Measurements from ENCODE around the gene FPGS.
A peak's percentile ranks its signal among the peaks of the same experiment; 100 is the strongest.
"Not testable (repeated sequence)": the region's sequence is repeated elsewhere in the genome, so short reads cannot be mapped to it uniquely, and the experiment has no call there.

The FPGS gene, protein sequence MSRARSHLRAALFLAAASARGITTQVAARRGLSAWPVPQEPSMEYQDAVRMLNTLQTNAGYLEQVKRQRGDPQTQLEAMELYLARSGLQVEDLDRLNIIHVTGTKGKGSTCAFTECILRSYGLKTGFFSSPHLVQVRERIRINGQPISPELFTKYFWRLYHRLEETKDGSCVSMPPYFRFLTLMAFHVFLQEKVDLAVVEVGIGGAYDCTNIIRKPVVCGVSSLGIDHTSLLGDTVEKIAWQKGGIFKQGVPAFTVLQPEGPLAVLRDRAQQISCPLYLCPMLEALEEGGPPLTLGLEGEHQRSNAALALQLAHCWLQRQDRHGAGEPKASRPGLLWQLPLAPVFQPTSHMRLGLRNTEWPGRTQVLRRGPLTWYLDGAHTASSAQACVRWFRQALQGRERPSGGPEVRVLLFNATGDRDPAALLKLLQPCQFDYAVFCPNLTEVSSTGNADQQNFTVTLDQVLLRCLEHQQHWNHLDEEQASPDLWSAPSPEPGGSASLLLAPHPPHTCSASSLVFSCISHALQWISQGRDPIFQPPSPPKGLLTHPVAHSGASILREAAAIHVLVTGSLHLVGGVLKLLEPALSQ

DNA sequence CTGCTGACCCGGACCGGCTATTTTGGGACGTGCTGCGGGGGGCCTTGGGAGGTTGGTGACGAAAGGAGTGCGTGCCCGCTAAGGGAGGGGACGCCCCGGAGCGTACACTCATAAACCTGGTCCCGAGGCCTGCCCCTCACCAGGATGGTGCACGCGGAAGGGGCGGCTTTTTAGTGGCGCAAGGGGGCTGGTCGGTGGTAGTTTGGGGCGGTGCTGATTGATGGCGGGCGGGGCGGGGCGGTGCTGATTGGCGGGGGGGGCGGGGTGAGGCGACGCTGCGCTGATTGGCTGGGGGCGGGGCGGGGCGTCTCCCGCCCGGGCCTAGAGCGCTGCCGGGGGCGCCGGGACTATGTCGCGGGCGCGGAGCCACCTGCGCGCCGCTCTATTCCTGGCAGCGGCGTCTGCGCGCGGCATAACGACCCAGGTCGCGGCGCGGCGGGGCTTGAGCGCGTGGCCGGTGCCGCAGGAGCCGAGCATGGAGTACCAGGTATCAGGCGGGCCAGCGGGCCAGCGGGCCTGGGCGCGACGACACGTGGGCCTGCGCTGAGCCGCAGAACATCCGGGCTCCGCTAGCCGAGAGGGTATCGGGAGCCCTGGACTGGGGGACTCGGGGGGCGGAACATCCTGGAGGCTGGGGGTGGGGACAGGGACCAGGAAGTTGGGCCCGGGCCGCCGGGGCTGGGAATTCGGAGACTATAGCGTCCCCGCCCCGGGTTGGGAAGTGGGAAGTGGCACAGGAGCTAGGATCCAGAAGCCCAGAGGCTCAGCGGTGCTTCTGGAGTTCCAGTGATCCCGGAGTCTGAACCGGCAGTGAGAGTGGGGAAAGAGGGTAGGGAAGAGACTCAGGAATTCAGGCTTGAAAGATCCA lies at the start of gene FPGS:
FPGS (plus strand) TSS at position 307 of the 868 bp plus-strand sequence; CDS start at position 350, 43 bp downstream.
- DNase-seq: peak; percentile 93

DNA sequence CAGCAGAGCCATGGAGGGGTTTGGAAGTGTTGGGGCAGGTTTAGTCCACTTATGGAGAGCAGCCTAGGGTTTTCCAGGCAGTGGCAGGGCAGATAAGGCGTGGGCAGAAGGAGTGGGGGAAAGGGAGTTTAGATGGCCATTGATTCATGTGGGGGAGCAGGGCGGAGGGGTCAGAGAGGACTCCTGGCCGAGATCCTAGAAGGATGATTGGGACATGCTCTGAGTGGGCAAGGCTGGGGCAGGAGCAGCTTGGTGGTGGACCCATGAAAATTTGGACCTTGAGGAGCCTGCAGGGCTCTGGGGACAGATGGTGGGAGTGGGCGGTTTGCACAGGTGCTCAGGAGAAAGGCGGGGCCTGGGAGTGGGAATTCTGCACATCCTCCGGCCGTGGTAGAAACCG lies 49.5 kb upstream of the FPGS start:
- DNase-seq: no peak

DNA sequence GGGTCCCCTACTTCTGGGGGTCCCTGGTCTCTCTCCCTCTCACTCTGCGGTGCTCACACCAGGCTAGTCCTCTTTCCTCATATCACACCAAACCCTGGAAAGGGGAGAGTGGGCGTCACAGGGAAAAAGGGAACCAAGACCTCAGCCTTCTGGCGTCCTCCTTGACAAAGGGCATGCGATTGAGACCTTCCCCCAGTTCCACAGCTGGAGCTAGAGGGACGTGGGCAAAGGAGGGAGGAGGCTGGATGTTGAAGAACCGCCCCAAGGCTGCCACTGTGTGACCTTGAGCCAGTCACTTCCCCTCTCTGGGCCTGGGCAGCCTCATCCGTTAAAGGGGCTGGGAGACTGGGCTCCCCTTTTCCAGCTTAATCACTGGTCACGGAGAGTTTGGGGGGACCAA lies 49.1 kb upstream of the FPGS start:
- peak; percentile 46 for DNase-seq

DNA sequence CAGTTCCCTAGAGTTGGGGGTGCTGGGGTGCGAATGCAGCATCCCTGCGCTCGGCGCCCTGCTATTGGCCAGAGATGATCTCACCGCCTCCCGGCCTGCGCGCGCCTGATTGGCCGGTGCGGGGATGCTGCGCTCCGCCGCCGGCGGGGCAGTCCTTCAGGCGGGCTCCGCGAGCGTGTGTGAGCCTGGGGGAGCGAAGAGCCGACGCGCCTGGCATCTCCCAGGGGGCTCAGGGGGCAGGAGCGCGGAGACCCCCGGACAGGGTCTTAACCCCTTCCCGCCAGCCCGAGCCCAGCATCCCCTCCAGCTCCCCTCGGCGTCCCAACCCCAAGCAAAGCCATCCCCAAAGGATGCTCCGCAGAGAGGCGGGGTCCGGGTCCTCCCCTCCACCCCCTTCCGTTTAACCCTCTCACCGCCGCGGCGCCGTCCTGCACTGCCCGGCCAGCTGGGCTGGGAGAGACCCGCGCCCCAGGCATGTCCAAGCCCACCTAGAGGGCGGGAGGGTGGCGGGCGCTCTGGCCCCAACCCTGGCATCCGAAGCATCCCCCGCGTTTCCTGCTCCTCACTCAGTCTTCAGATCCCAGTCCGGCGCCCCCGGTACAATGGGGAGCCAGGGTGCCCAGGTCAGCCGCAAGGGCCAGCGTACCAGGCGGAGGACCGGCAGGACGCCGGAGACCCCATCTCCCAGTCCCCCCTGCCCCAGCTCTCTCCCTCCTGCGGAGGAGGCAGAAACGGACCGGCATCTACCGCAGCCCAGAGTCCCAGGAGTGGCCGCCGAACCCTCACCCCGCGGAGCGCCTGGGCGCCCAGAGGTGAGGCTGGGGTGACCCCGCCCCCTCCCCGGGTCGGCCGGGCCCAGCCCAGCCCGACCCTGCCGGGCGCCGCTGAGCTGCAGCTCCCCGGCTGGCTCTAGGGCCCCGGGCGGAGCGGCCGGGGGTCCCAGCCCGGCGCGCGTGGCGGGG lies 48.3 kb upstream of the FPGS start:
- peak; percentile 89 for DNase-seq

DNA sequence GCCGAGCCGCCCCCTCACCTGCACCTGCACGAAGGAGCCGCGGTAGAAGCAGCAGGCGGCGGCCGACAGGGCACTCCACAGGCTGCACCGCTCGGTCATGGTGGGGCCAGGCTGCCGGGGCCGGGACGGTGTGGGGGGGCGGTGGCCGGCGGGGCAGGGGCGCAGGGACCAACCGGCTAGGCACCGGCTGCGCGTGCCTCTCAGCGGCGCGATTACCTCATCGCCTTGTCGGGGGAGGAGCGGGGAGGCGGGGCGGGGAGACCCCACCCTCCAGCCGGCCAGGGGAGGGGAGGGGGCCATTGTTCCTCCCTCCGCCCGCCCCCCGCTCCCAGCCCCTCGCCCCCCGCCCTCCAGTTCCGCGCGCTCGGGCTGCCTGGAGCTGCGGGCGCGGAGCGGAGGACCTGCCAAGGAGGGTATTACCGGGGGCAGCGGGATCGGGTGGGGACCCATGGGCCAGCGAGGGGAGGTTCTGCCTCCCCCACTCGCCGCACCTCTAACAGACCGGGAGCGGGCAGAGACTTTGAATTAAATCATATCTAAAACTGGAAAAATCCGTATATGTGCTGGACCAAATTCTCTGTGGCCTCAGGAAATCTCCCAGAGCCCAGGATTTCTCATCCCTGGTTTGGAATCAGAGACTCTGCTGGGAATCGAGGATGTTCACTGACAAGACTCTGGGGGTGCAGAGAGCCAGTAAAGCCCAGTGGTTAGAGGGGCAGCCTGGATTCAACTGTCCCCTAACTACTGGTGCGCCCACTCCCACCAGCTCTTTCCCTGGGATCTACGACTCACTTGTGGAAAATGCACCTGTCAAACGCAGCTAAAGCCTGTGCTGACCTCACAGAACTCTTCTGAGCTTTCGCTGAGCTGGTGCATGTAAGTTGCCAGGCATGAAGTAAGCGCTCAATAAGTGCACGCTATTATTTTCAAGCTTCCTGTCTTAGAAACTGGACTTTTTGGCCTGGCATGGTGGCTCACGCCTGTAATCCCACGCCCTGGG lies 47.3 kb upstream of the FPGS start:
- DNase-seq: peak; percentile 85

DNA sequence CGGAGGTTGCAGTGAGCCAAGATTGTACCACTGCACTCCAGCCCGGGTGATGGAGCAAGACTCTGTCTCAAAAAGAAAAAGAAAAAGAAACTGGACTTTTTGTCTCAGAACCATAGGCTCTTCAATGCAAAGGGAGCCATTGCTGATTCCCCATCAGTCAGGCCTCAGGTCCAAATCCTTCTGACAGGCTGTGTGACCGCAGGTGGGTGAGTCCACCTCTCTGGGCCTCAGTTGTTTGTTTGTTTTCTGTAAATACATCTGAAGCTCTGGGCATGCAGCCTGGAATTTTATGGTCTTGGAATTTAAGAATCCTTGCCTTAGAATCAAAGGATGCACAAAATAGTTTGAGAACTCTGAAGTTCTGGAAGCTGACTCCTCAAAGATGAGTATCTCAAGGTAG lies 46.4 kb upstream of the FPGS start:
- DNase-seq: no peak

DNA sequence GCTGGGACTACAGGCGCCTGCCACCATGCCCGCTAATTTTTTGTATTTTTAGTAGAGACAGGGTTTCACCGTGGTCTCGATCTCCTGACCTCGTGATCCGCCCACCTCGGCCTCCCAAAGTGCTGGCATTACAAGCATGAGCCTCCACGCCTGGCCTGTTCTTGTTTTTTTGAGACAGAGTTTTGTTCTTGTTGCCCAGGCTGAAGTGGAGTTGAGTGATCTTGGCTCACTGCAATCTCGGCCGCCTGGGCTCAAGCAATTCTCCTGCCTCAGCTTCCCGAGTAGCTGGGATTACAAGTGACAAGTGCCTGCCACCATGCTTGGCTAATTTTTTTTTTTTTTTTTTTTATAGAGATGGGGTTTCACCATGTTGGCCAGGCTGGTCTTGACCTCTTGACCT lies 45.9 kb upstream of the FPGS start:
- not testable (repeated sequence) for DNase-seq

DNA sequence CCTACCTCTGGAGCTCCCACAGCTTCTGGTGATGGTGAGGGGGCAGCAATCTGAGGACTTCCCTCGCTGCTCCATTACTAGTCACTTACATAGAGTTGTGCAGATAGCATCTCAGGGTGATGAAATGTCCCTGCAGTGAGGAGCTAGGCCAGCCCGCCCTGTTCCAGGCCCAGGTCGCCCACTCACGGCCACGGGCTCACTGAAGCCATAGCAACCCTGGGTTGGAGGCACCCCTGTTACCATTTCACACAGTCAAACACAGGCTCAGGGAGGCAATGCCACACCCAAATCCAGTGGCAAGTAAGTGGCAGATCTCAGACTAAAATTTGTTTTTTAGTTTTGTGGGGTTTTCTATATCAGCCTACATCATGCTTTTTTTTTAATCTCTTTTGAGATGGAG lies 43.8 kb upstream of the FPGS start:
- DNase-seq: no peak

DNA sequence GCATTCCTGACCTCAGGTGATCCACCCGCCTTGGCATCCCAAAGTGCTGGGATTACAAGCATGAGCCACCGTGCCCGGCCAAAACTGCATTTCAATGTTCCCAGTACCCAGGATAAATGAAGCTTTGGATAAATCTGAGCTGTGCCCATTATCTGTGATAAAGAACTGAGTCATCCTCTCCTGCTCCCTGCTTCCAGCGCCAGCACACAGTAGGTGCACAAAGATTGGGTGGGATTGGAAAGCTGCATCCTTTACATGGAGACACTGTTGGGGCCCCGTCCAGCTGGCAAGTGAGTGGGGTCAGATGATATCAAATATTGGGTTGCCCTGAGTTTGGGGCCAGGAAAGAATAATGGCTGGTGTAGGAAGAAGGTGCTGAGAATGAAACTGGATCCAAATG lies 41.6 kb upstream of the FPGS start:
- DNase-seq: no peak

DNA sequence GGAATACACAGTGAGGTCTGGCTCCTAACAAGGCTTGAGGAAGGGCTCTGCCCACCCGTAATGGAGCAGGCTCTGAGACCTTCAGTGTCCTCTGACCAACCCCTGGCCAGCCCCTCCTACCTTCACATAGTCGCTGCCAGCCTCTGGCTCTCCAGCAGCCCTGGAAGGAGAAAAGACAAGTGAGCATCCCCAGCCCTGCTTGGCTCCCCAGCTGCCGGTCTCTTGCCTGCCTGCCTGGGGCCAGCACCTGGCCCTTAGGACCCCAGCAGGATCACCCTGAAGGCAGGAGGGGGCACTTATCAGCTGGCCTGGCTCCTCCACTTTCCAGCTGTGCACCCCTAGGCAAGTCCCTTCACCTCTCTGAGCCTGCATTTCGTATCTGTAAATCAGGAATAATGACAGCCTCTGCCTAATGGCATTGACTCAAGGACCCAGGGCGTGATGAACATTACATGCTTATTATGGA lies 41.2 kb upstream of the FPGS start:
- no peak for DNase-seq

DNA sequence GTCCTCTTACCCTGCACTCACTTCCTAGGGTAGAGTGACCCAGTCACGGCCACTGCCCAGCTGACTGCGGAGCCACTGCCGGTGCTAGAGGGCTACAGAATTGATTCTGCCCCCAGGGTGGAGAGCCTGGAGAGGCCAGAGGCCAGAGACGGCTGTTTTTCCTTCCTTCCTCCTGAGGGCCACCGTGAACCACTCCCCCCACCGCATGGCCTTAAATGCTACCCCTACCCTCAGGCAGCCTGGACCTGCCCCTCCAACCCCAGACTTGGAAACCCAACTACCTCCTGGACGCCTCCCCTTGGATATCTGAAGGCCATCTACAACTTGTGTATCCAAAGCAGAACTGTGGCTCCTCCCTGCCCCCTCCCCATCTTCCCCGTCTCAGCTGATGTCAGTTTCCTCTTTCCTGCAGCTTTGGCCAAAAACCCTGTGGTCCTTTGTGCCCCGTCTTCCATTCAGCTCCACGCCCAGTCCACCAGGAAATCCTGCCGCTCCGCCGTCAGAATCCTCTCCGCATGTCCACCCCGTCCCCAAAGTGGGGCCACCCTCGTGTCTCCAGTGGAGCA lies 40.5 kb upstream of the FPGS start:
- DNase-seq: no peak

DNA sequence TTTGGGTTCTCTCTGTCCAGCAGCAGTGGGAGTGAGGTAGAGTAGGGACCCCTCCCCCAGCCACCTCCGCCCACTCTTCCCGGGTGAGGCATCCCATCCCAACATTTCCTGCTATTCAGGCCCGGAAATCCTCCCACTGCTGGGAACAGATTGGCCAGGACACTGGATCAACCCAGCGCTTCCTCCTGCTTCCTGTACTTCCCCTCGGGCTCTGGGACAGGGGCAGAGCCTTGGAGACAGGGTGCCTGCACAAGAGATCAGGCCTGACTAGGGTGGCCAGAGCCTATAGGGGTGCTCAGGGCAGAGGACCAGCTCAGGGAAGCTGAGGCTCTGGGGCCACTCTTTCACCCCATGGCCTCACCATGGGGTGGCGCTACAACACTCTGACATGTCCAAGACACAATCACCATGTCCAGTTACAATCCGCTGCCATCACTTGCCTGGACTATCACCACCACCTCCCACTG lies 38.7 kb upstream of the FPGS start:
- DNase-seq: no peak

DNA sequence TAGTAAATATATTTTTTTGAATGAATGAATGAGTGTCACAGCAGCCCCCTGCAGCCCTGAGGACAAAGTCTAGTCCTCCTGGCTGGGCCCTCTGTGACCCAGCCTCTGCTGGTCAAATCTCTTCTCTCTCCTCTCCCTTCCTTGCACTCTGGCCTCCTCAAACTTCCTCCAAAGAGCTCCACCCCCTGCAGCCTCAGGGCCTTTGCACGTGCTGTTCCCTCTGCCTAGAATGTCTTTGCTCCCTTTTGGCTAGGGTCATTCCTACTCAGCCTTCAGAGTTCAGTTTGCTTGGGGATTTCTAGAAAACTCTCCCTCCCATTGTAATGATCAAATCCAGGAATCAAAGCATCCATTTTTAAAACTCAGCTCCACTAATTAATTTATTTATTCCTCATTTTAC lies 37.3 kb upstream of the FPGS start:
- no peak for DNase-seq

DNA sequence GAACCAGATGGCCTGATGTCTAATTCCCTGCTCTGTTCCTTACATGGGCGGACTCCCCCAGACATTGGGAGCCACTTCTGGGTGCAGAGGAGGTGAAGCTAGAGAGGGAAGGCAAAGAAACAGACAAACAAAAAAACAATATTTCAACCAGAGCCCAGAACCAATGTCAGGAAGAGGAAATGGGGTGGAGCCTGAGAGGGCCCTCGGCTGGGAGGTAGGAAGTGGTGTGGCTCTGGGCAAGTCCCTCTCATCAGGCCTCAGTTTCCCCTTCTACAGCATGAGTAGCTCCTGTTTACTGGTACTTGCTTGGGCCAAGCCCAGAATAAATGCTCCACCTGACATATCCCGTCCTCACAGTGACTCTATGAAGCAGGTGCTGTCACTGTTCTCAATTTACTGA lies 35.3 kb upstream of the FPGS start:
- no peak for DNase-seq

DNA sequence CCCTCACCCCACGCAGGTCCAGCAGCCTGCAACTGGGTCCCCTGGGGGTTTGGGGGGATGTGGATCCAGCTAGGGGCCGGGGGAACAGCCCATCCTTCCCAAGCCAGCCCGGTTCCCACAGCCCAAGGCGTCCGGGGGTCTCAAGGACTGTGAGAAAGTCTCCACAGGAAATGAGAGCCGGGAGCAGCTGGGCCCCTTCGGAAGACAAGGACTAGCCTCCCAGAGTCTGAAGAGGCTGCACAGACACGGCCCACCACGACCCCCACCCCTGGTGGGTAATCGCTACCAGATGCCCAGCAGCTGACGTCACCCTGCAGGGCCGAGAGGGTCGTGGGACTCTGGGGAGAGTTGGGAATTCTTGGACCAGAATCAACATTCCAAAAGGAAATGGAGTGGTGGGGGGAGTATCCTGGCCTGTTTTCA lies 34.8 kb upstream of the FPGS start:
- DNase-seq: peak; percentile 82

DNA sequence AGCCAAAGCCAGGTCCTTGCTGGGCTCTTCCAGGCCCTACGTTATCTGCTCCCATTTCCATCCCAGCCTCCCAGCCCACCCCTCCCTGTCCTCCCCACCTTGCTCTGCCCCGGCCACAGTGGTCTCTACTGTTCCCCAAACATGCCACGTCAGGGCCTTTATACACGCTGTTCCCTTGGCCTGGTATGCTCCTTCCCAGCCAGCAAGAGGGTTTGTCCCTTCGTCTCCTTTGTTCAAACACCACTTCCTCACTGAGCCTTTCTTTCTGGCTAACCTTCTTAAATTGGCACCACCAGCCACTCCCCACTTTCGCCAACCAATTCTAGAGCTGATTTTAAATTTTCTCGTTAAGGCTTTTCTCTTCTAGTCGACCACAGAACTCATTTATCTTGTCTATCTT lies 34.0 kb upstream of the FPGS start:
- DNase-seq: no peak

DNA sequence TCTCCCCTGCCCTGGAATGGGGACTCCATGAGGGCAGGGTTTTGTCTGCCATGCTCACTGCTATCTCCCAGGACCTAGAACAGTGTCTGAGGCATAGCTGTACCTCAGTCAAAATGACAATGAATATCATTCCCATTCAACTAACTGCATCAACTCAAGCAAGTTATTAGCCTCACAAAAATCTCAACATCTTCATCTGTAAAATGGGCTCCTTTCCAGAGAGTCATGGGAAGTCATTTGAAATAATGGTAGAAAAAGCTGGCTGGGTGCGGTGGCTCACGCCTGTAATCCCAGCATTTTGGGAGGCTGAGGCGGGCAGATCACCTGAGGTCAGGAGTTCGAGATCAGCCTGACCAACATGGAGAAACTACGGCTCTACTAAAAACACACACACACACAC lies 33.6 kb upstream of the FPGS start:
- DNase-seq: no peak

DNA sequence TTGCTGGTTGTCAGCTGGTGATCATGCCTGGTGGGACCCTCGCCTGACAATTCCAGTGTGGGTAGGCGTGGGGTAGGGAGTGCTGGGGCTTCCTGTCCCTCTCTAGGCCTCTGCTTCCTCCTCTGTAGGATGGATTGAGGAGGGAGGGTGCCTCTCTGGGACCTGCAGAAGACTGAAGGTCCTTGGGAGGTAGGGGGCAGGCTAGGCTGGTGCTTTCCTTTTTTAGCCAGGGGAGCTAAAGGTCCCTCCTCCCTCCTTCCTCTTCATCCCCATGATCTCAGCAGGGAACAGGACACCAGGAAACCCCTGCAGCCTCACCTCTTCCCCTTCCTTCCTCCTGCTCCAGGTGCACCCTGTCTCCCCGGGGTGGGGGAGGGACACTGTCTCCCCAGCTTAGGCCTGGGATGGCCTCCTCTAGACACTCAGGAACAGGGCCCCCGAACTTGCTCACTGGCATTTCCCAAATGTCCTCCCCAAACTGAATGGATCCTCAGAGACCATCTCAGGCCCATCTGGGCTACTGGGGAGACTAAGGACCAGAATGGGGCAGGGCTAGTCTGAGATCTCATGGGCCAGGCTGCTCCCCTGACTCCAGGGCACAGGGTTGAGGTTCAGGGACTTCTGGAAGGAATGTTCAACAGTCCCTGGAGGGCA lies 32.6 kb upstream of the FPGS start:
- no peak for DNase-seq

DNA sequence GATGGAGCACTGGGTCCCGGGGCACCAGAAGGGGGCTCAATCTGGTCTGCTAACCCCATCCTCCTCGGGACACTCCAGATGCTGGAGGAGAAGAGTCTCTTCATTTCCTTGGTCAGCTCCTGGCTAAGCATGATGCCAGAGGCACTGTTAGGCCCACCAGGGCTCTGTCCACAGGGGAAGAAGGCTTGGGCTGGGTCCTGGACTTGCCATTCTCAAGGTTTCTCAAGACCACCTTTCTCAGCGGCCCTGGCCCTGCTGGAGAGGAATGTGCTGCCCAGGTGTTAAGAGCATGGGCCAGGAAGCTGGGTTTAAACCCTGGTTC lies 32.1 kb upstream of the FPGS start:
- DNase-seq: no peak

DNA sequence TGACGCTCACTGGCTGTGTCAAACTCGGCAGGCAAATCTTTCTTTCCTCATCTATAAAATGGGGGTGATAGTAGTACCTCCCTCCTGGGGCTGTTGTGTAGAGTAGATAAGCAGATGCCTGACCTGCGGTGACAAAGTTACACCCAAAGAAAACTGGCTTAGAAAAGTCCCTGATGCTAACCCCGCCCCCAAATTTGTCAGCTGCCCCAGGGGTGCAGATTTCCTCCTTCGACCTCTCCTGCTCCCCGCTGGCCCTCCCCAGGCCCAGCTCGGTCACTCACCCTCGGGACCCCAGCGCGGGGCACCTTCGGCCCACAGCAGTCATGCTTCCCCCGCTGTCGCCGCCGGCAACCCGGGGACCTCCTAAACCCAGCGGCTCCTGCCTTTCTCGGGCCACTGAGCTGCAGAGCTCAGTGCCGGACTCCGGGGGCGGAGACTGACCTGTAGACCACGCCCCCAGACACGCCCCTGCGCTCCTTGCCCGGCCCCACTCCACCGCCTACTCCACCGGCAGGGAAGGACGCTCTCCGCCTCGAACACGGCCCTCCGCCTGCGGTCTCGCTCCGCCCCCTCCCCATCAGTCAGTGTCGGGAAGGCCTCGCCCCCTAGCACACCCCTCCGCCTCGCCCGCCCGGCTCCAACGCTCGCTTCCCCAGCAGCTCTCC lies 31.6 kb upstream of the FPGS start:
- peak; percentile 98 for DNase-seq

Data from eye (tissue), 1 donor.